Activated CD4-positive, alpha-beta T cell treated with anti-CD3 and anti-CD28 coated beads, Interleukin-10, Interleukin-2, amounts not matched to agents 100 ng/mL and 50 ng/mL, durations not matched to agents 16 hours and 8 hours (primary cell): ENCODE results near the gene POU6F2.
"Not testable (repeated sequence)": the region's sequence is repeated elsewhere in the genome, so short reads cannot be mapped to it uniquely, and the experiment has no call there.

Experiments used
- DNase-seq: peaks from one replicate; pipeline ENCODE4 v3.0.0-alpha.2; 2020

Gene POU6F2

GRCh38 chr7:39313376-39313775, 335.7 kb downstream of the POU6F2 start:
- DNase-seq = no peak

DNA sequence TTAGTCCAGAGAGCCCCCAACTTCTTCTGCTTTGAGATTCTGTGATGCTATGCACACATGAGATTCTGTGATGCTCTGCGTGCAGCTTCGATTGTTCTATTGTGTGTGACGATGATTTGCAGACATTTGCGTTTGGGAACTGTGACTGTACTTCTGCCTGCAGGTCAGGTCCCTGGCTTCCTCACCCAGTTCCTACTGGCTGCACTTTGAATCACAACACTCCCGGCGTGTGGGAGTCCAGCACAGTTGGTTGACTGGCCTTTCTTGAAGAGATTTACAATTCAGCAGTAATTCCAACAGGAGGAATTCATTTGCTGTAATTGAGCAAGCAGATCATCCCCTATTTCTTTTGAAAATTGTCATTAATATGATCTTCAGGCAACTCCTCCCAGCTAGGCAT, 336.3 kb downstream of the POU6F2 start:
- no peak for DNase-seq

GRCh38 chr7:39317107-39317506, 339.4 kb downstream of the POU6F2 start:
- no peak for DNase-seq

GRCh38 chr7:39317896-39318295, 340.2 kb downstream of the POU6F2 start:
- no peak for DNase-seq

DNA sequence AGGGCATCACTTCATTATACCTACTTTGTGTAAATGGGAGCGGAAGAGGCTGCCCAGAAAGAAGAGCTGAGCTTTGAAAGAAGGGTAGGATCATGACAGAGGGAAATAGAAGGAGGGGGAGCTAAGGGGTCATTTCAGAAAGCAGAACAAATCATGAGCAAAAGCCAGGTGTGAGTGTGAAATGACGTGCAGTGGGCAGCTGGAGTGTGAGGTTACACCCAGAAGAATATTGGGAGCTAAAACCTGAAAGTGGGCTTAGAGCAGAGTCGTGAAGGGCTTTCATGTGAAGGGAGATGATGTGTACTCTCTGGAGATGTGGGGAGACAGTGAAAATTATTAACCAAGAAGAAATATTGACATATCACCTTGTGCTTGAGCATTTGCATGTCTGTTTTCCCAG, 343.5 kb downstream of the POU6F2 start:
- no peak for DNase-seq

GRCh38 chr7:39321909-39322498, 344.3 kb downstream of the POU6F2 start:
- no peak for DNase-seq

DNA sequence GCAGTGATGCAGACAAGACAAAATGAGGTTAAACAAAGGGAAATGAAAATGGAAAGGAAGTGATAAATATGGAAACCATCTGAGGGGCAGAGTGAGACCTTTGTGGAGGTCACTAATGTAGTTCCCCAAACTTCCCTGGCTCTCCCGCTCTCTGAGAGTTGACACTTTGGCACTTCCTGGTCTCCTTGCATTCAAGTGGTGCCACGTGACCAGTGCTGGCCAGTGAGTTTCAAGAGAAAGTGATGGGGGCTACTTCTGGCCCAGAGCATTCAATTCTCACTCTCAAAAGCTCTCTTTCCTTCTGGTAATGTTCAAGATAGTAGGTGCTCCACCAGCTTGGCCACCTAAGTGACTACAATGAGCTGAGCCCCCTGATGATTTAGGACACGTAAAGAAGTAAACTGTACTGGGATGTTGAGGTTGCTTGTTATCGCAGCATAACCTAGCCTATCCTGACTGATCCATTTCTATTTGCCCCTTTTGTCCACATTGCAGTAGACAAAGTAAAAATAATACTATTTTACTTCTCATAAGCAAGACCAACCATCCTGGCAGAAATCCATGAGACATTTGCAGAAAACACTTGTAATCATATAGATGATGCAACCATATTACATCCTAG, 346.5 kb downstream of the POU6F2 start:
- no peak for DNase-seq

DNA sequence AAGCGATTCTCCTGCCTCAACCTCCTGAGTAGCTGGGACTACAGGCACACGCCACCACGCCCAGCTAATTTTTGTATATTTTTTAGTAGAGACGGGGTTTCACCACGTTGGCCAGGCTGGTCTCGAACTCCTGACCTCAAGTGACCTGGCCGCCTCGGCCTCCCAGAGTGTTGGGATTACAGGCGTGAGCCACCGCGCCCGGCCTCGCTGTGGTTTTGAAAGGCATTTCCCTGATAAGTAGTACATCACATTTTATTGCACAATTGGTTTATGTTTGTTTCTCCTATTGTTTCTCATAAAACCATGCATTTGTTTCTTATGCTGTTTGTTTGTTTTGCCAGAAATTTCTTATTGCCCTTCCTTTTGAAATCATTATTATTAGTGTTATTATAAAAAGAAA, 353.9 kb downstream of the POU6F2 start:
- not testable (repeated sequence) for DNase-seq

GRCh38 chr7:39332142-39332541, 354.4 kb downstream of the POU6F2 start:
- DNase-seq = no peak

- DNase-seq = no peak
Measured at GRCh38 chr7:39333701-39334100, 356.0 kb downstream of the POU6F2 start.

DNA sequence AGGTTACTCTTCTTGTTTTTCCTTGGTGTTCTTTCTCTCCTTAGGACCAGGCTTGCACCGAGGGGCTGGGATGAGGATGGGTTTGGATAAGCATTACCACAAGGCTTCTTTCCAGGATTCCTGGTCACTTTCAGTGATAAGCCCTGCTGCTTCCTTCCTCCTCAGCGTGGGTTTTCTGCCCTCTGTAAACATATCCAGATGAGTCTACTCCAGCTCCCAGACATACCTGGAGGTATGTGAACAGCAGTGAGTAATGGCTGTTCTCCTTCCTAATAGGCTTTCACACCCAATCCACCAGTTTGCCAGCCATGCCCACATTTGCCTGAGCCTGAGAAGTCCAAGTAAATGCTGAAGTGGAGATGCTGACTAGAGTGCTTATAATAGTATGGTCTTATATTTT, 358.7 kb downstream of the POU6F2 start:
- no peak for DNase-seq

GRCh38 chr7:39338716-39339115, 361.0 kb downstream of the POU6F2 start:
- no peak for DNase-seq

GRCh38 chr7:39339591-39339990, 361.9 kb downstream of the POU6F2 start:
- DNase-seq = no peak

GRCh38 chr7:39341083-39341482, 363.4 kb downstream of the POU6F2 start:
- DNase-seq = no peak

DNA sequence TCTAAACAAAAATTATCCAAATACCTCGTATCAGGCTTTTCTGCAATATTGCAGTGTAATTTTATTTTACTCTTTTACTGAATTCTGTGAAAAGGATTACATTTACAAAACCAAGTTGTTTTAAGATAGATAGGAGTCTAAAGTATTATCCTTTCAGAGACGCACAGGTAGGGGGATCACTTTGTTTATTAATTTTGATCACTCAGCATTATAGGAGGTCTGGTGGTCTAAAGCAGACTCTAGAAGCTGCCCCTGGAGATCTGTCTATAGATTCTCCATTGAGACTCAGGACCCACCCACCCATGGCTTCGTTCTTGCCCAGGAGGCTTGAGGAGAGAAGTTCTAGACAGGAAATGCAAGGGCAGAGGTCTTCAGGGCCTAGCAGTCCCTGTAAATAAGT, 365.1 kb downstream of the POU6F2 start:
- DNase-seq = no peak

- DNase-seq = no peak
Measured at GRCh38 chr7:39349452-39350123, 371.9 kb downstream of the POU6F2 start.

GRCh38 chr7:39353615-39354376, 376.1 kb downstream of the POU6F2 start:
- DNase-seq = no peak

DNA sequence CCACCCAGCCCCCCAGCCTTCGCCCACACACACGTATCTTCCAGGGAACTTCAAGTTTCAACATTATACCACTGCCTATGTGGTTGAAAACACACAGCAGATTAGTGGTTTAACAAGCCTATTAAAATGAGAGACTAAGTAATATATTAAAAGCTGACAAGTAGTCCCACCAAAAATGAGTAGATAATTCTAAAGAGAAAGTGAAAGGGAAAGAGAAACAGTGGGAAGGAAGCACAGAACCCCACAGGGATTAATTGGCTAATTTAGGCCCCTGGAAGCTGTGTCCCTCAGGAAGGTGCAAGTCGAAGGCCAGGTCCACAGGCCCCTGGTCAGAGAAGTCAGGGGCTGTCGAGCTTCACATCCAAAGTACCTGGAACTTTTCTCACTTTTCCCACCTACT, 378.0 kb downstream of the POU6F2 start:
- DNase-seq = no peak

DNA sequence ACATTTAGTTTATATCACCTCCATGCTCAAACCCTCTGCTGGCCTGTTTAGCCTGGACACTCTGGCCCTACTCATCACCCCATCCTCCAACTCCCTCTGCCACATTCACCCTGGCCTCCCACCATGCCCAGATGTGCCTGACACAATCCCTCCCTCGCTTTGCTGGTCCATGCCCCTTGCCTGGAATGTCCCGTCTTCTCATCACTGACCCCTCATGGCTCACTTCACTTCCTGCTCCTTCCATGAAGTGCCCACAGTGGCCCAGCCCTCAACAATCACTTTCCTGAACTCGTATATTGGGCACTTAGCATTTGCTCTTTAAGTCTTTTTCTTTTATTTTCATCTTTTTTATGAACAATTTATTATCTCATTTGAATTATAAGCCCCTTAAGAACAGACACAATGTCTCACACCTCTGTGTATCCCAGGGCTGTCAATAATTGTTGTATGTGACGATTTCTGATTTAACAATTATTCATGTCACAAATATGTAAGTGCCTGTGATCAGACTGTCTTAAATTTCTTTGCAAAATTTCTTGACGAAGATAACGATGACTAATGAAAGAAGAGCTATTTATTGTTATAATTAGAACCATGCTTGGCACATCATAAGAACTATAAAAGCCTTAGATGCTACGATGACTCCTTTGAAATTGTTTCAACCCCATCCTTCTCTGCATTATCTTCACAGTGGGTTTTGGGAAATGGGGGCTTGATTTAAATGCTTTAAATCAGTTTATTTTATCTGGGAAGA, 378.6 kb downstream of the POU6F2 start:
- DNase-seq = no peak

GRCh38 chr7:39357648-39358047, 379.9 kb downstream of the POU6F2 start:
- DNase-seq = no peak

GRCh38 chr7:39360038-39360437, 382.3 kb downstream of the POU6F2 start:
- no peak for DNase-seq

- DNase-seq = no peak
Measured at GRCh38 chr7:39360766-39361165, 383.1 kb downstream of the POU6F2 start.

- no peak for DNase-seq
Measured at GRCh38 chr7:39365751-39366295, 388.1 kb downstream of the POU6F2 start.
